Right lobe of liver (tissue), 4 donors: ENCODE measurements around the gene SLC48A1.

ENCODE experiments used
- POLR2A ChIP-seq: fragments of 450-650 bp; IDR thresholded peaks from one replicate; pipeline ENCODE4 v1.6.1; 2017; ENCODE audit warnings: antibody characterized with exemption, mild to moderate bottlenecking
- TF ChIP-seq, protein P1 (sequence below), 4 donors: fragments of 200-600 bp in 3 of 4; fragments of 450-650 bp in 1 of 4; IDR thresholded peaks; one replicate each; pipeline versions ENCODE4 v1.5.1 to v1.8.0; 2016 to 2022; ENCODE audit warnings: antibody characterized with exemption in 4 of 4, mild to moderate bottlenecking in 2 of 4
- donor health status: DM: no; HTN: no; CAD: no.
- donor health status: DM: no; HTN: no; CAD: no.
- donor health status: DM: no; HTN: yes; CAD: no.

DNA sequence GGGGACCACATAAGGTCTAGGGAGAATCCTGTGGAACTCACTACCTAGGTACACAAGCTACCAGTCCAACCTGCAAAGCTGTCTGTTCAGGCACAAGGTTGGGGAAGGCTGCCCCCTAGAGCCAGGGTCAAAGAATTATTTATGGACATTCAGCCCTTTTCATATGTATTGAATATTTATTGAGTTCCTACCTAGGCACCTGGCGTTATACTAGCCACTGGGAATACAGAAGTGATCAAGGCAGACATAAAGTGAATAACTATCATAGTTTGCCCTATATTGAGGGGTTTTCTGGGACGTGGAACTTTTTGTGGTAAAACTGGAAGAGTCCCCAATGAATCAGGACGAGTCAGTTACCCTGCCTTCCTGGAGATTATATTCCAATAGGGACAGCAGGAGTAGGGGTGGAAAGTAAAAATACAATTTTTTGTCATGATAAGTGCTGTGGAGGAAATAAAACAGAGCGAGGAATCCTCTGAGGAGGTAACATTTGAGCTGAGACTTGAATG is 5.8 kb upstream of the SLC48A1 start:
- TF ChIP-seq, protein P1, sequence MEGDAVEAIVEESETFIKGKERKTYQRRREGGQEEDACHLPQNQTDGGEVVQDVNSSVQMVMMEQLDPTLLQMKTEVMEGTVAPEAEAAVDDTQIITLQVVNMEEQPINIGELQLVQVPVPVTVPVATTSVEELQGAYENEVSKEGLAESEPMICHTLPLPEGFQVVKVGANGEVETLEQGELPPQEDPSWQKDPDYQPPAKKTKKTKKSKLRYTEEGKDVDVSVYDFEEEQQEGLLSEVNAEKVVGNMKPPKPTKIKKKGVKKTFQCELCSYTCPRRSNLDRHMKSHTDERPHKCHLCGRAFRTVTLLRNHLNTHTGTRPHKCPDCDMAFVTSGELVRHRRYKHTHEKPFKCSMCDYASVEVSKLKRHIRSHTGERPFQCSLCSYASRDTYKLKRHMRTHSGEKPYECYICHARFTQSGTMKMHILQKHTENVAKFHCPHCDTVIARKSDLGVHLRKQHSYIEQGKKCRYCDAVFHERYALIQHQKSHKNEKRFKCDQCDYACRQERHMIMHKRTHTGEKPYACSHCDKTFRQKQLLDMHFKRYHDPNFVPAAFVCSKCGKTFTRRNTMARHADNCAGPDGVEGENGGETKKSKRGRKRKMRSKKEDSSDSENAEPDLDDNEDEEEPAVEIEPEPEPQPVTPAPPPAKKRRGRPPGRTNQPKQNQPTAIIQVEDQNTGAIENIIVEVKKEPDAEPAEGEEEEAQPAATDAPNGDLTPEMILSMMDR (IDR thresholded peaks at IDR 0.05): peak; percentile 50 to 60 (median 58)
- no peak for TF ChIP-seq POLR2A
